HepG2 (cell line): Measurements from ENCODE around the gene GRM2. TPM values are rescaled to one million over a fixed set of nuclear protein-coding genes. Genes with fewer than 3 reads are reported as not detected.

Experiments
- ATAC-seq: fragments of 200-7000 bp; cut with Tn5 transposase; 3 replicates; pipeline ENCODE4 v1.9.1; 2020; ENCODE audit warnings: mild to moderate bottlenecking, moderate library complexity
- BruUV-seq: library from RNA; stranded (reverse); fragments of 400-500 nt; replicated peaks from 2 replicates; lab custom pipeline; 2021; lab: Mats Ljungman, UMichigan
- CTCF ChIA-PET: fragments of 300-600 bp; formaldehyde crosslinking; extraction: SDS; loops from one replicate; lab custom pipeline; 2021; ENCODE audit warnings: low total read pairs, inconsistent platforms, low intra/inter-chr PET ratio; lab: Yijun Ruan, JAX
- POLR2A ChIA-PET: fragments of 350-600 bp; sonication (Branson Sonifier 250); formaldehyde crosslinking; loops from one replicate; lab custom pipeline; 2020; ENCODE audit warnings: antibody characterized with exemption, inconsistent platforms; lab: Yijun Ruan, JAX
- DNase-seq: peaks from one replicate; pipeline ENCODE4 v3.0.0-alpha.2; 2015; ENCODE audit warnings: low spot score
- FAIRE-seq: peaks from 3 replicates; lab custom pipeline; 2011; peaks lifted over from hg19 to GRCh38; lab: Jason Lieb, UNC
- H2AFZ ChIP-seq: one replicate; pipeline ENCODE4 v1.6.1; 2011; ENCODE audit warnings: low read length, inconsistent platforms
- H3K27ac ChIP-seq: fragments of 300-600 bp; 3 replicates; pipeline ENCODE4 v1.8.0; 2011; ENCODE audit warnings: mixed run types, mild to moderate bottlenecking, mixed read lengths, low read length, inconsistent platforms; ENCODE audit not compliant: insufficient read depth; ENCODE audit errors: extremely low read length
- H3K27me3 ChIP-seq, 2 experiments: fragments of 200-600 bp in 1 of 2; 2 replicates in 1 of 2; 3 replicates in 1 of 2; pipeline versions ENCODE4 v1.6.0 to v1.8.0; 2011; ENCODE audit warnings: low read length in 2 of 2, mild to moderate bottlenecking in 2 of 2, moderate library complexity in 2 of 2, inconsistent platforms in 1 of 2; ENCODE audit not compliant: insufficient read depth in 2 of 2, control insufficient read depth in 1 of 2
- H3K36me3 ChIP-seq, 2 experiments: fragments of 200-600 bp in 1 of 2; replicated peaks in 1 of 2; 2 replicates in 1 of 2; 3 replicates in 1 of 2; pipeline versions ENCODE4 v1.5.1 to v1.8.0; 2011; ENCODE audit warnings: low read length in 2 of 2, inconsistent platforms in 1 of 2; ENCODE audit not compliant: insufficient read depth in 2 of 2, control insufficient read depth in 1 of 2
- H3K4me1 ChIP-seq: 2 replicates; pipeline ENCODE4 v1.5.1; 2012; ENCODE audit warnings: low read length, inconsistent platforms; ENCODE audit not compliant: insufficient read depth
- H3K4me2 ChIP-seq: 2 replicates; pipeline ENCODE4 v1.6.0; 2011; ENCODE audit warnings: low read depth, low read length, inconsistent platforms
- H3K4me3 ChIP-seq, 3 experiments: fragments of 200-600 bp in 1 of 3; sonication (generic), shearing (Covaris generic) in 1 of 3; replicated peaks in 1 of 3; 2 replicates each; pipeline ENCODE4 v1.5.1; 2011 to 2016; ENCODE audit warnings: low read length in 3 of 3, inconsistent platforms in 2 of 3, low read depth in 2 of 3, mild to moderate bottlenecking in 2 of 3, control low read depth in 1 of 3, mixed read lengths in 1 of 3; ENCODE audit not compliant: insufficient read depth in 1 of 3
- H3K79me2 ChIP-seq: one replicate; pipeline ENCODE4 v1.6.1; 2011; ENCODE audit warnings: low read length, inconsistent platforms; ENCODE audit not compliant: insufficient read depth
- H3K9ac ChIP-seq: 2 replicates; pipeline ENCODE4 v1.6.0; 2011; ENCODE audit warnings: mild to moderate bottlenecking, low read depth, low read length, inconsistent platforms; ENCODE audit not compliant: insufficient read depth
- H3K9me3 ChIP-seq: 2 replicates; pipeline ENCODE4 v1.5.1; 2012; ENCODE audit warnings: mild to moderate bottlenecking, low read length
- H4K20me1 ChIP-seq: 2 replicates; pipeline ENCODE4 v1.6.0; 2011; ENCODE audit warnings: inconsistent platforms, mild to moderate bottlenecking, low read length, moderate library complexity; ENCODE audit not compliant: insufficient read depth
- EEA1 ChIP-seq: sonication (generic); formaldehyde crosslinking; IDR thresholded peaks from 2 replicates; pipeline ENCODE4 v1.5.1; 2020; ENCODE audit warnings: mild to moderate bottlenecking, missing genetic modification reagents, borderline replicate concordance
- FUBP1 ChIP-seq: sonication (generic); formaldehyde crosslinking; IDR thresholded peaks from 2 replicates; pipeline ENCODE4 v1.5.1; 2020; ENCODE audit warnings: missing genetic modification reagents, mild to moderate bottlenecking, borderline replicate concordance
- GABPA ChIP-seq, 2 experiments: IDR thresholded peaks; 2 replicates each; pipeline ENCODE4 v1.6.1; 2011 to 2016; ENCODE audit warnings: low read depth in 2 of 2, low read length in 1 of 2, missing biosample characterization in 1 of 2, missing genetic modification characterization in 1 of 2
- HOXA9 ChIP-seq: sonication (generic); formaldehyde crosslinking; IDR thresholded peaks from 2 replicates; pipeline ENCODE4 v1.8.1; 2022; ENCODE audit warnings: missing genetic modification reagents, mild to moderate bottlenecking, moderate library complexity, borderline replicate concordance
- MZF1 ChIP-seq: sonication (generic); formaldehyde crosslinking; IDR thresholded peaks from 2 replicates; pipeline ENCODE4 v1.8.1; 2023; ENCODE audit warnings: mild to moderate bottlenecking, missing genetic modification reagents, borderline replicate concordance
- NFAT5 ChIP-seq: sonication (generic); formaldehyde crosslinking; IDR thresholded peaks from 2 replicates; pipeline ENCODE4 v1.4.0; 2020; ENCODE audit warnings: missing genetic modification reagents
- ZNF136 ChIP-seq: sonication (generic); formaldehyde crosslinking; IDR thresholded peaks from 2 replicates; pipeline ENCODE4 v1.8.1; 2022; ENCODE audit warnings: low read depth, mild to moderate bottlenecking, moderate library complexity, missing genetic modification reagents
- ZNF598 ChIP-seq: sonication (generic); formaldehyde crosslinking; IDR thresholded peaks from 2 replicates; pipeline ENCODE4 v1.5.1; 2020; ENCODE audit warnings: mild to moderate bottlenecking, missing genetic modification reagents, borderline replicate concordance
- ZNF879 ChIP-seq: sonication (generic); formaldehyde crosslinking; IDR thresholded peaks from 2 replicates; pipeline ENCODE4 v1.8.1; 2023; ENCODE audit warnings: missing genetic modification reagents
- WGBS: methylation state at CpG from one replicate; pipeline ENCODE4 v1.1.6; 2017; ENCODE audit warnings: low lambda C conversion rate; 5-methylcytosine and 5-hydroxymethylcytosine counted together
- in situ Hi-C: cut with HindIII; loops from 2 replicates; pipeline ENCODE4 v1.10.0; 2017; ENCODE audit warnings: low pct_unique_long_range_greater_than_20kb; ENCODE audit not compliant: extremely low pct_ligation_motif_present
- intact Hi-C: fragments of 100-400 bp; cut with micrococcal nuclease; formaldehyde crosslinking; loops from one replicate; pipeline ENCODE4 v1.10.0; 2022; ENCODE audit not compliant: unreplicated experiment
- polyA plus RNA-seq, 8 experiments: library from polyadenylated mRNA; depleted of rRNA in 3 of 8; stranded (reverse) in 7 of 8; unstranded in 1 of 8; fragments of >200 nt; fragmentation: Illumina TruSeq in 4 of 8; extraction: Trizol in 4 of 8; gene quantifications; 2 replicates each; pipeline versions ENCODE4 v1.2.1 to v1.2.3, GENCODE V29; 2011 to 2016; ENCODE audit warnings: low read depth in 4 of 8, missing spikeins in 1 of 8, mixed read lengths in 1 of 8; ENCODE audit not compliant: insufficient read depth in 1 of 8
- total RNA-seq, 5 experiments: library from RNA; depleted of rRNA; stranded (reverse); fragments of >200 nt; fragmentation: Illumina TruSeq; extraction: Trizol; gene quantifications; 2 replicates each; pipeline ENCODE4 v1.2.3, GENCODE V29; 2016; ENCODE audit warnings: low read depth in 1 of 5

The GRM2 gene
- total and polyA plus RNA-seq, 2 of the 13 experiments (the other 11 are each of a cell fraction or from before 2014, with no cell fraction given): 0.04 to 0.07 TPM

GRCh38 chr3:51706021-51706485 lies 815 bp upstream of the GRM2 start:
- H2AFZ ChIP-seq: no peak overlapping the region
- ChIA-PET POLR2A (interaction anchor here (0.5 to 1.0 kb wide), 2 partner anchors 207 to 1341 kb away, joined by 3 read pairs; no protein-coding TSS in a partner anchor), CTCF (no interaction called here)
- H3K4me2 ChIP-seq: no peak overlapping the region
- in situ Hi-C loops: no loop called here
- BruUV-seq: no TSS peak
- H3K27ac ChIP-seq: no peak overlapping the region
- no peak overlapping the region for H3K9ac ChIP-seq
- ATAC-seq (no peak), DNase-seq (no peak), FAIRE-seq (no peak)
- H3K79me2 ChIP-seq: no peaks in the 10 kb centered on the region
- TF ChIP-seq HOXA9 (CRISPR knock-in tag) (0 out of 2 replicates have a peak, but pooled peaks have one; percentile 5), ZNF136 (CRISPR knock-in tag) (no peak)
- H4K20me1 ChIP-seq: peaks cover 11% of the 10 kb centered on the region; the same call in 1 of the 2 replicates
- H3K9me3 ChIP-seq: no peaks in the 10 kb centered on the region
- intact Hi-C loops: no loop called here
- H3K4me3 ChIP-seq: no peak overlapping the region
- peaks cover 2 to 13% of the 10 kb centered on the region in 2 experiments; a peak in 4 of 5 replicates for H3K27me3 ChIP-seq
- WGBS: 82% methylated on average over 3 of the region's 3 CpGs
- H3K36me3 ChIP-seq: peaks cover 5 to 7% of the 10 kb centered on the region in 2 experiments; a peak in 2 of 5 replicates
- H3K4me1 ChIP-seq: peaks cover 7% of the 10 kb centered on the region; the same call in 1 of the 2 replicates

- Histone ChIP-seq H3K9me3 (no peaks in the 10 kb centered on the region), H4K20me1 (peaks cover 11% of the 10 kb centered on the region; the same call in 1 of the 2 replicates), H3K79me2 (no peaks in the 10 kb centered on the region), H3K4me1 (peaks cover 26% of the 10 kb centered on the region), H2AFZ (no peak overlapping the region), H3K4me3 (no peak overlapping the region), H3K4me2 (no peak overlapping the region), H3K36me3 (0 out of 5 replicates have a peak, but pooled peaks cover 0 to 4% of the 10 kb centered on the region in 2 experiments), H3K27me3 (peaks cover 2 to 13% of the 10 kb centered on the region in 2 experiments; a peak in 4 of 5 replicates), H3K27ac (no peak overlapping the region), H3K9ac (no peak overlapping the region)
- ChIA-PET POLR2A (no interaction called here), CTCF (no interaction called here)
- intact Hi-C loops: no loop called here
- no peak for DNase-seq
- BruUV-seq: no TSS peak
- FAIRE-seq: no peak
- ATAC-seq: no peak
- 0% methylated on average over 2 of the region's 3 CpGs for WGBS
- in situ Hi-C loops: no loop called here
- TF ChIP-seq NFAT5 (CRISPR knock-in tag) (no peak), MZF1 (CRISPR knock-in tag) (no peak), ZNF598 (CRISPR knock-in tag) (no peak), EEA1 (CRISPR knock-in tag) (no peak), ZNF879 (CRISPR knock-in tag) (no peak), FUBP1 (CRISPR knock-in tag) (no peak), GABPA (IDR thresholded peaks at IDR 0.05; ENCODE audit: low read depth, low read length) (no peak), GABPA (CRISPR knock-in tag; IDR thresholded peaks at IDR 0.05; ENCODE audit: low read depth) (no peak)
These were observed 1.5 kb downstream of the GRM2 start for GRCh38 chr3:51708216-51708845.
